ENCODE results near the gene CD226. TPM values are rescaled to one million over a fixed set of nuclear protein-coding genes. Genes with fewer than 3 reads are reported as not detected.

The CD226 gene
- polyA plus RNA-seq, 1 of the 3 experiments (the other 2 are of a cell fraction) = 0.56 TPM

- Histone ChIP-seq H3K4me1 (ENCODE audit: control insufficient read depth in 1 of 2, insufficient read depth in 2 of 2, low read depth in 1 of 2, low read length in 1 of 2) (peaks cover 0 to 7% of the 10 kb centered on the region in 2 experiments; a peak in 2 of 4 replicates), H3F3A (replicated peaks; ENCODE audit: insufficient read depth) (no peaks in the 10 kb centered on the region), H3K27me3 (ENCODE audit: insufficient read depth) (no peaks in the 10 kb centered on the region), H3K4me2 (no peak overlapping the region), H3K27ac (ENCODE audit: low read depth in 2 of 2, low read length in 1 of 2) (no peak overlapping the region), H3K9me3 (no peaks in the 10 kb centered on the region), H3K79me2 (ENCODE audit: insufficient read depth) (no peaks in the 10 kb centered on the region), H3K4me3 (ENCODE audit: low read depth in 2 of 2, low read length in 1 of 2) (no peak overlapping the region), H4K20me1 (ENCODE audit: insufficient read depth) (no peaks in the 10 kb centered on the region), H3K9me2 (no peaks in the 10 kb centered on the region), H3K9ac (no peak overlapping the region), H3K36me3 (replicated peaks in 1 of 2; ENCODE audit: control insufficient read depth in 1 of 2, insufficient read depth in 2 of 2, low read length in 1 of 2) (no peaks in the 10 kb centered on the region), H2AFZ (ENCODE audit: low read depth) (no peak overlapping the region)
- WGBS (ENCODE audit: low lambda C conversion rate) = 92% methylated on average over 9 of the region's 11 CpGs
- CTCF ChIA-PET = interaction anchor here (2.1 kb wide), 1 partner anchor 7 kb away, joined by 4 read pairs; no protein-coding TSS in a partner anchor
- DNase-seq = no peak
- POLR2A ChIA-PET = no interaction called here
- TF ChIP-seq TAF1 (IDR thresholded peaks at IDR 0.05; ENCODE audit: borderline replicate concordance, low read depth, low read length) = no peak
- TF ChIP-seq SIN3A (IDR thresholded peaks at IDR 0.05; ENCODE audit: borderline replicate concordance, low read depth, low read length) = no peak
- TF ChIP-seq FOXM1 (IDR thresholded peaks at IDR 0.05; ENCODE audit: low read depth) = no peak
- no peak for TF ChIP-seq YY1 (IDR thresholded peaks at IDR 0.05; ENCODE audit: low read depth)
- no peak for TF ChIP-seq RCOR1 (IDR thresholded peaks at IDR 0.05; ENCODE audit: low read length)
- TF ChIP-seq RXRA (IDR thresholded peaks at IDR 0.05; ENCODE audit: borderline replicate concordance, low read depth) = no peak
- TF ChIP-seq, protein P1, sequence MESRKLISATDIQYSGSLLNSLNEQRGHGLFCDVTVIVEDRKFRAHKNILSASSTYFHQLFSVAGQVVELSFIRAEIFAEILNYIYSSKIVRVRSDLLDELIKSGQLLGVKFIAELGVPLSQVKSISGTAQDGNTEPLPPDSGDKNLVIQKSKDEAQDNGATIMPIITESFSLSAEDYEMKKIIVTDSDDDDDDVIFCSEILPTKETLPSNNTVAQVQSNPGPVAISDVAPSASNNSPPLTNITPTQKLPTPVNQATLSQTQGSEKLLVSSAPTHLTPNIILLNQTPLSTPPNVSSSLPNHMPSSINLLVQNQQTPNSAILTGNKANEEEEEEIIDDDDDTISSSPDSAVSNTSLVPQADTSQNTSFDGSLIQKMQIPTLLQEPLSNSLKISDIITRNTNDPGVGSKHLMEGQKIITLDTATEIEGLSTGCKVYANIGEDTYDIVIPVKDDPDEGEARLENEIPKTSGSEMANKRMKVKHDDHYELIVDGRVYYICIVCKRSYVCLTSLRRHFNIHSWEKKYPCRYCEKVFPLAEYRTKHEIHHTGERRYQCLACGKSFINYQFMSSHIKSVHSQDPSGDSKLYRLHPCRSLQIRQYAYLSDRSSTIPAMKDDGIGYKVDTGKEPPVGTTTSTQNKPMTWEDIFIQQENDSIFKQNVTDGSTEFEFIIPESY (IDR thresholded peaks at IDR 0.05; ENCODE audit: borderline replicate concordance, low read depth) = no peak
- TF ChIP-seq FOSL2 (IDR thresholded peaks at IDR 0.05; ENCODE audit: borderline replicate concordance, low read depth) = no peak
- no peak for TF ChIP-seq CHD2 (IDR thresholded peaks at IDR 0.05; ENCODE audit: low read length, partially characterized antibody)
- TF ChIP-seq IRF3 (IDR thresholded peaks at IDR 0.05; ENCODE audit: low read depth, low read length) = no peak
- TF ChIP-seq TEAD4 (IDR thresholded peaks at IDR 0.05; ENCODE audit: borderline replicate concordance, insufficient read depth) = no peak
- TF ChIP-seq EZH2phosphoT487 (IDR thresholded peaks at IDR 0.05; ENCODE audit: borderline replicate concordance, low read depth) = no peak
- no peak for TF ChIP-seq EP300 (IDR thresholded peaks at IDR 0.05; ENCODE audit: borderline replicate concordance in 1 of 2, low read depth in 1 of 2, low read length in 1 of 2)
- TF ChIP-seq GATA2 (CRISPR knock-in tag; IDR thresholded peaks at IDR 0.05) = no peak
- TF ChIP-seq, protein P2, sequence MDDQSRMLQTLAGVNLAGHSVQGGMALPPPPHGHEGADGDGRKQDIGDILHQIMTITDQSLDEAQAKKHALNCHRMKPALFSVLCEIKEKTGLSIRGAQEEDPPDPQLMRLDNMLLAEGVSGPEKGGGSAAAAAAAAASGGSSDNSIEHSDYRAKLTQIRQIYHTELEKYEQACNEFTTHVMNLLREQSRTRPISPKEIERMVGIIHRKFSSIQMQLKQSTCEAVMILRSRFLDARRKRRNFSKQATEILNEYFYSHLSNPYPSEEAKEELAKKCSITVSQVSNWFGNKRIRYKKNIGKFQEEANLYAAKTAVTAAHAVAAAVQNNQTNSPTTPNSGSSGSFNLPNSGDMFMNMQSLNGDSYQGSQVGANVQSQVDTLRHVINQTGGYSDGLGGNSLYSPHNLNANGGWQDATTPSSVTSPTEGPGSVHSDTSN (IDR thresholded peaks at IDR 0.05) = no peak
- TF ChIP-seq GABPA (IDR thresholded peaks at IDR 0.05; ENCODE audit: low read depth) = no peak
- TF ChIP-seq RAD21 (IDR thresholded peaks at IDR 0.05; ENCODE audit: low read length) = no peak
- TF ChIP-seq USF2 (IDR thresholded peaks at IDR 0.05; ENCODE audit: borderline replicate concordance, low read depth, low read length) = no peak
- TF ChIP-seq TCF12 (IDR thresholded peaks at IDR 0.05) = no peak
Measured at GRCh38 chr18:69945220-69946114, 2.2 kb downstream of the CD226 start.
